Transverse colon (tissue), 4 donors: ENCODE data around the gene KIDINS220. TPM values are rescaled to one million over a fixed set of nuclear protein-coding genes. Genes with fewer than 3 reads are reported as not detected.

Experiments used
- DNase-seq: peaks from one replicate; pipeline ENCODE4 v3.0.0-alpha.2; 2019
- H3K27ac ChIP-seq, 4 donors: fragments of 200-600 bp; sonication (generic); 2 replicates each; pipeline ENCODE4 v1.5.1; 2016 to 2018; ENCODE audit warnings: inconsistent platforms in 4 of 4
- H3K27me3 ChIP-seq: fragments of 200-600 bp; sonication (generic); 2 replicates; pipeline ENCODE4 v1.5.1; 2017; ENCODE audit warnings: inconsistent platforms
- H3K36me3 ChIP-seq, 4 donors: fragments of 200-600 bp; sonication (generic); 2 replicates each; pipeline ENCODE4 v1.5.1; 2017 to 2019; ENCODE audit warnings: inconsistent platforms in 4 of 4
- H3K4me1 ChIP-seq, 4 donors: fragments of 200-600 bp; sonication (generic); 2 replicates each; pipeline ENCODE4 v1.5.1; 2017 to 2020; ENCODE audit warnings: inconsistent platforms in 4 of 4
- H3K4me3 ChIP-seq, 4 donors: fragments of 200-600 bp; sonication (generic); 1 replicate in 1 of 4; 2 replicates in 3 of 4; pipeline versions ENCODE4 v1.5.1 to v1.6.1; 2017 to 2019; ENCODE audit warnings: inconsistent platforms in 4 of 4
- H3K9me3 ChIP-seq, 2 donors: fragments of 200-600 bp; sonication (generic); 2 replicates each; pipeline ENCODE4 v1.5.1; 2017 to 2019; ENCODE audit warnings: inconsistent platforms in 2 of 2
- EP300 ChIP-seq: sonication (generic); formaldehyde crosslinking; IDR thresholded peaks from one replicate; pipeline ENCODE4 v1.6.1; 2017; ENCODE audit warnings: antibody characterized with exemption, low read depth
- POLR2A ChIP-seq: fragments of 450-650 bp; IDR thresholded peaks from one replicate; pipeline ENCODE4 v1.6.1; 2016; ENCODE audit warnings: antibody characterized with exemption, mild to moderate bottlenecking, moderate library complexity
- POLR2AphosphoS5 ChIP-seq, 3 donors: sonication (generic); formaldehyde crosslinking; IDR thresholded peaks; one replicate each; pipeline ENCODE4 v1.6.1; 2016; ENCODE audit warnings: antibody characterized with exemption in 3 of 3
- WGBS, 2 donors: methylation state at CpG; one replicate each; pipeline ENCODE4 v1.1.5; 2018; ENCODE audit warnings: low coverage in 1 of 2; 5-methylcytosine and 5-hydroxymethylcytosine counted together
- in situ Hi-C, 4 donors: fragments of 200-750 bp; cut with MboI; loops; one replicate each; pipeline versions ENCODE4 v1.15.0 to v1.15.1; 2017; ENCODE audit warnings: low sequenced_read_pairs in 3 of 4, low pct_ligation_motif_present in 1 of 4, low pct_unique_long_range_greater_than_20kb in 1 of 4
- intact Hi-C: fragments of 100-400 bp; cut with DNase I; formaldehyde crosslinking; loops from one replicate; pipeline ENCODE4 v1.15.1; 2023; ENCODE audit warnings: low total_unique reads
- total RNA-seq, 4 donors: library from RNA; depleted of rRNA; stranded (reverse); fragments of >200 nt; gene quantifications; one replicate each; pipeline ENCODE4 v1.1.0, GENCODE V29; 2016
- TF ChIP-seq, protein P1 (sequence below), 5 experiments: fragments of 200-600 bp in 3 of 5; fragments of 450-650 bp in 2 of 5; sonication (generic) in 3 of 5; IDR thresholded peaks; 1 replicate in 2 of 5; 2 replicates in 3 of 5; pipeline ENCODE4 v1.5.1; 2016 to 2017; ENCODE audit warnings: antibody characterized with exemption in 5 of 5, inconsistent platforms in 3 of 5, mild to moderate bottlenecking in 2 of 5, moderate library complexity in 1 of 5

Gene KIDINS220
- total RNA-seq, 4 donors from 2014 or later = 79.3 to 110 (median 85.9) TPM

DNA sequence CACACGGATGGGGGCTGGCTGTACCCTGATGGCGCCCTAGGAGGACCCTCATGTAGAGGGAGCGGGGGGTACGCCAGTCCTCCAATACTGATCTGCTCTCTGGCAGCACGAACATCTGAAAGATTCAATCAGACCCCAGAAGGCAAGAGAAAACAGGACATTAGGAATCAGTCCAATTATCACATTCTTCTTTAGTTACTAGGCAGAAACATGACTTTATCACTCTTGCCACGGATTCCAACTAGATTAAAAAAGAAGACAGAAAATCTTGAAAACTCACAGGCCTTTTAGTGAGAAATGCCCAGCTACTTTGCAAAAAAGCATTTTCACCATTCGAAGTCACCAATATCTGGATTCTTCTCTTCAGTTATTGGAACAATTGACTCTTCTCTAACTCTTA is 87.2 kb downstream of the KIDINS220 start:
- intact Hi-C loops = no loop called here

DNA sequence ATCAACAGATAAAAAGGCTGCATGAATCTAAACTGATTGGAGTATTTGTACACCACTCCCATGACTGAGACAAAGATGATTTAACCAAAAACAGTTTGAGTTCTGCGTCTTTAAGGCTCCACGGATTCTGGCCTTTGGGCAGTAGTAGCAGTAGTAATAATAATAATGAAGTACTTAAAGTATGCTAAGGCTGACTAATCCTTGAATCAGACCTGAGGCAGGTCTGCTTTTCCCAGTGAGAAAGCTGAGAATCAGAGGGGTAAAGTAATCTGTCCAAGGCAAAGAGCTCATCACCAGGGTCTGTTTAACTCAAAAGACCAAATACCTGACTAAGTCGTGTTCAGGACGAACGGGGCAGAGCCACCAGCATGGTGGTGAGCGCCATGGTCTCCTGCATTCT is 94.2 kb downstream of the KIDINS220 start:
- intact Hi-C loops (no loop called here), in situ Hi-C loops (no loop called here)
- H3K36me3 ChIP-seq = peaks cover 0 to 39% (median 8%) of the 10 kb centered on the region in 4 donors
- DNase-seq = no peak
- no peaks in the 10 kb centered on the region for H3K9me3 ChIP-seq
- no peaks in the 10 kb centered on the region for H3K27me3 ChIP-seq
- TF ChIP-seq POLR2AphosphoS5 (IDR thresholded peaks at IDR 0.05) (no peak), EP300 (no peak), POLR2A (no peak)
- TF ChIP-seq, protein P1, sequence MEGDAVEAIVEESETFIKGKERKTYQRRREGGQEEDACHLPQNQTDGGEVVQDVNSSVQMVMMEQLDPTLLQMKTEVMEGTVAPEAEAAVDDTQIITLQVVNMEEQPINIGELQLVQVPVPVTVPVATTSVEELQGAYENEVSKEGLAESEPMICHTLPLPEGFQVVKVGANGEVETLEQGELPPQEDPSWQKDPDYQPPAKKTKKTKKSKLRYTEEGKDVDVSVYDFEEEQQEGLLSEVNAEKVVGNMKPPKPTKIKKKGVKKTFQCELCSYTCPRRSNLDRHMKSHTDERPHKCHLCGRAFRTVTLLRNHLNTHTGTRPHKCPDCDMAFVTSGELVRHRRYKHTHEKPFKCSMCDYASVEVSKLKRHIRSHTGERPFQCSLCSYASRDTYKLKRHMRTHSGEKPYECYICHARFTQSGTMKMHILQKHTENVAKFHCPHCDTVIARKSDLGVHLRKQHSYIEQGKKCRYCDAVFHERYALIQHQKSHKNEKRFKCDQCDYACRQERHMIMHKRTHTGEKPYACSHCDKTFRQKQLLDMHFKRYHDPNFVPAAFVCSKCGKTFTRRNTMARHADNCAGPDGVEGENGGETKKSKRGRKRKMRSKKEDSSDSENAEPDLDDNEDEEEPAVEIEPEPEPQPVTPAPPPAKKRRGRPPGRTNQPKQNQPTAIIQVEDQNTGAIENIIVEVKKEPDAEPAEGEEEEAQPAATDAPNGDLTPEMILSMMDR (IDR thresholded peaks at IDR 0.05) = no peak
- no peaks in the 10 kb centered on the region for H3K4me1 ChIP-seq
- no peak overlapping the region for H3K4me3 ChIP-seq
- H3K27ac ChIP-seq = no peak overlapping the region
- WGBS, 2 donors = 82 to 96% methylated on average over 4 to 6 of the region's 6 CpGs

More for the DNA sequence above, 87.2 kb downstream of the KIDINS220 start:
- no peak for DNase-seq
- WGBS, 2 donors = 82 to 89% methylated on average over 4 to 7 of the region's 7 CpGs
- in situ Hi-C loops = no loop called here
- H3K36me3 ChIP-seq = peaks cover 0 to 19% (median 7%) of the 10 kb centered on the region in 4 donors
- peaks cover 0 to 6% (median 0%) of the 10 kb centered on the region in 4 donors for H3K4me1 ChIP-seq
- no peak for TF ChIP-seq POLR2A
- TF ChIP-seq, protein P1 (IDR thresholded peaks at IDR 0.05) = no peak
- no peak for TF ChIP-seq EP300
- no peaks in the 10 kb centered on the region for H3K9me3 ChIP-seq
- no peaks in the 10 kb centered on the region for H3K27me3 ChIP-seq
- no peak overlapping the region for H3K4me3 ChIP-seq
- H3K27ac ChIP-seq = no peak overlapping the region

DNA sequence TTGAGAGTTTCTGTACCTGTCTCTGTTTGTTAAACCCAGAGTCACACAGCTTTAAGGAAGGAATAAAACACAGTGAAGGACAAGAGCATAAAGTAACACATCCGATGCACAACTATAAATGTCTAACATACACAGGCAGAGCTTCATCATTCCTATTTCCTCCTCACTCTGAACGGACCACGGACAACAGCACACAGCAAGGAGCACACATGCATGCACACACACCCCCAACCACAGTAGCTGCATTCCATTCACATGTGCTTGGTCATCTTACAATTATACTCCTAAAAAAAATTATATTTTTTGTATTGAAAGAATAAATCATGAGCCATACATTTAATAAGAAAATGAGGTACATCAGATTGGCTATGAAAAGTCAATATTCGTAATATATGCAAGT is 97.3 kb downstream of the KIDINS220 start:
- no peak overlapping the region for H3K4me3 ChIP-seq
- intact Hi-C loops = no loop called here
- no peaks in the 10 kb centered on the region for H3K9me3 ChIP-seq
- in situ Hi-C loops = no loop called here
- H3K27me3 ChIP-seq = no peaks in the 10 kb centered on the region
- DNase-seq = no peak
- no peak overlapping the region for H3K27ac ChIP-seq
- TF ChIP-seq POLR2AphosphoS5 (IDR thresholded peaks at IDR 0.05) = no peak
- TF ChIP-seq EP300 = no peak
- TF ChIP-seq POLR2A = no peak
- TF ChIP-seq, protein P1 (IDR thresholded peaks at IDR 0.05) = no peak
- 84 to 85% methylated on average over 4 of the region's 4 CpGs for WGBS, 2 donors
- no peaks in the 10 kb centered on the region for H3K4me1 ChIP-seq
- H3K36me3 ChIP-seq = peaks cover 0 to 38% (median 6%) of the 10 kb centered on the region in 4 donors

DNA sequence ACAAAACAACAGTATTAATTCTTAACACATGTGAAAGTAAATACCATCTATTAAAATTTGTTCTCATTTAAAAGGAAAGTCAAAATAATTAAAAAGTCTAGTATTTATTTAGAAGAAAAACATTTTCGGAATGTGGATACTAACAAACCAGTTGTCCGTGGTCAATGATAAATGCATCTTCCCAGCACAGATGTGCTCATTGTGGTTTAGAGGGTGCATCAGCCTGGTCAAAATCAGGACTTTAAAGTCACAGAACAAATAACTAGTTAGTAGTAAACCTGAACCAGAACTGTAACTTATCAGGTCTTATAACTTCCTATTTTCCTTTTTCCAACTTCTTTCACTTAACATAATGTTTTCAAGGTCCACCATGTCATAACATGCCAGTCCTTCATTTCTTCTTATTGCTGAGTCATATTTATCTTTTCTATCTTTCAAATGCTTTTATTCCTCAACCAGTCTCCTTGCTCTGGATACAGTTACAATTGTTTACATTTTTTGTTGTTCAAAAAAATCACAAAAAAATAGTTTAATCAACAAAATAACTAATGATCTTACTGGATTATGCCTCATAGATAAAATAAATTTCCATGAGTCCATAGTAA is 99.7 kb downstream of the KIDINS220 start:
- Histone ChIP-seq H3K27ac (no peak overlapping the region), H3K4me3 (no peak overlapping the region), H3K36me3 (peaks cover 0 to 47% (median 17%) of the 10 kb centered on the region in 4 donors), H3K9me3 (no peaks in the 10 kb centered on the region), H3K27me3 (no peaks in the 10 kb centered on the region), H3K4me1 (no peaks in the 10 kb centered on the region)
- TF ChIP-seq EP300 (no peak), POLR2AphosphoS5 (IDR thresholded peaks at IDR 0.05) (no peak), POLR2A (no peak)
- TF ChIP-seq, protein P1 (IDR thresholded peaks at IDR 0.05) = no peak
- DNase-seq = no peak
- WGBS, 2 donors = 82 to 92% methylated on average over 2 of the region's 2 CpGs
- in situ Hi-C loops = no loop called here
- intact Hi-C loops = no loop called here
